ENCODE results near the gene DNAJC21. TPM values are rescaled to one million over a fixed set of nuclear protein-coding genes. Genes with fewer than 3 reads are reported as not detected.

Gene DNAJC21
- total RNA-seq, 2 experiments from 2014 or later = 47.9 to 50.4 TPM

- H3K36me3 ChIP-seq (ENCODE audit: insufficient read depth, low read length) = no peaks in the 10 kb centered on the region
- POLR2A ChIA-PET = interaction anchor here (1.2 kb wide), 1 partner anchor 17 kb away, joined by 3 read pairs; the partner anchor contains the start of genes BRIX1 and RAD1
- H3K27me3 Mint-ChIP-seq = no peaks in the 10 kb centered on the region
- no peaks in the 10 kb centered on the region for H3K4me1 Mint-ChIP-seq (ENCODE audit: low read depth)
- no peaks in the 10 kb centered on the region for H3K4me1 ChIP-seq (ENCODE audit: insufficient read depth, low read length)
- H3K27ac ChIP-seq (ENCODE audit: low read depth in 1 of 2, low read length in 2 of 2) = no peak overlapping the region
- no peaks in the 10 kb centered on the region for H3K9me3 ChIP-seq (ENCODE audit: control insufficient read depth in 1 of 2, insufficient read depth in 1 of 2, low read length in 2 of 2)
- DNase-seq (peak; percentile 38 to 78 (median 53)), ATAC-seq (ENCODE audit: poor library complexity) (peak; percentile 73)
- H3K36me3 Mint-ChIP-seq (ENCODE audit: low read depth) = peaks cover 4% of the 10 kb centered on the region
- TF ChIP-seq, protein P1, sequence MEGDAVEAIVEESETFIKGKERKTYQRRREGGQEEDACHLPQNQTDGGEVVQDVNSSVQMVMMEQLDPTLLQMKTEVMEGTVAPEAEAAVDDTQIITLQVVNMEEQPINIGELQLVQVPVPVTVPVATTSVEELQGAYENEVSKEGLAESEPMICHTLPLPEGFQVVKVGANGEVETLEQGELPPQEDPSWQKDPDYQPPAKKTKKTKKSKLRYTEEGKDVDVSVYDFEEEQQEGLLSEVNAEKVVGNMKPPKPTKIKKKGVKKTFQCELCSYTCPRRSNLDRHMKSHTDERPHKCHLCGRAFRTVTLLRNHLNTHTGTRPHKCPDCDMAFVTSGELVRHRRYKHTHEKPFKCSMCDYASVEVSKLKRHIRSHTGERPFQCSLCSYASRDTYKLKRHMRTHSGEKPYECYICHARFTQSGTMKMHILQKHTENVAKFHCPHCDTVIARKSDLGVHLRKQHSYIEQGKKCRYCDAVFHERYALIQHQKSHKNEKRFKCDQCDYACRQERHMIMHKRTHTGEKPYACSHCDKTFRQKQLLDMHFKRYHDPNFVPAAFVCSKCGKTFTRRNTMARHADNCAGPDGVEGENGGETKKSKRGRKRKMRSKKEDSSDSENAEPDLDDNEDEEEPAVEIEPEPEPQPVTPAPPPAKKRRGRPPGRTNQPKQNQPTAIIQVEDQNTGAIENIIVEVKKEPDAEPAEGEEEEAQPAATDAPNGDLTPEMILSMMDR (IDR thresholded peaks at IDR 0.05) = peak; percentile 84
- H3K27ac Mint-ChIP-seq = no peak overlapping the region
- H3K9me3 Mint-ChIP-seq = no peaks in the 10 kb centered on the region
- CTCF ChIA-PET = interaction anchor here (0.7 to 2.4 kb wide), 9 partner anchors 14 to 412 kb away, joined by 3 to 12 read pairs (median 3); partner anchors contain the start of gene RAD1
- no peak overlapping the region for H3K4me3 ChIP-seq (ENCODE audit: low read length)
- intact Hi-C loops (cut with DNase I, micrococcal nuclease) = loop anchor here (1.0 to 5.0 kb wide), 4 partner anchors 375 to 426 kb away; no protein-coding TSS in a partner anchor
- H3K27me3 ChIP-seq (ENCODE audit: control insufficient read depth in 1 of 2, insufficient read depth in 2 of 2, low read length in 2 of 2) = no peaks in the 10 kb centered on the region
- H3K4me3 Mint-ChIP-seq = no peak overlapping the region
Observed at GRCh38 chr5:34898258-34898895, 31.0 kb upstream of the DNAJC21 start.

DNA sequence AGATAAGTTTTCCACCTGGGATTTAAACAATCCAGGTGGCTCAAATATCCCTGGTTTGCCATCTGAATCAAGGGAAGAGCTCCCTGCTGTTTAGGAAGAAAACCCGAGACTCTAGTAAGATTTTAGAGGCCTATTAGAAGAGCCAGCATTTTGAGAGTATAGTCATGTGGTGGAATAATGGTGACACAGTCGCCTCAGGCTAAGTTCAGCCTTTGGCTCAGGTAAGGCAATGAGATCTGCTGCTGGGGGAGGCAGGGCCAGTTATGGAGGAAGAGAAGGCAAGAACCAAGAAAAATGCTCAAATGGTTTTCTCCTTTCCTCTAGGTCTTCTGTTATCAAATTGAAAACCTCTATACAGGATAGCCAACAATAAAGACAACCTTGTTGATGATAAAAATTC, 30.3 kb upstream of the DNAJC21 start:
- Mint-ChIP-seq H3K4me1 (ENCODE audit: low read depth) (no peaks in the 10 kb centered on the region), H3K4me3 (no peak overlapping the region), H3K27me3 (no peaks in the 10 kb centered on the region), H3K9me3 (no peaks in the 10 kb centered on the region), H3K36me3 (ENCODE audit: low read depth) (peaks cover 7% of the 10 kb centered on the region), H3K27ac (no peak overlapping the region)
- no peak for ATAC-seq (ENCODE audit: poor library complexity)
- H3K36me3 ChIP-seq (ENCODE audit: insufficient read depth, low read length) = no peaks in the 10 kb centered on the region
- H3K27ac ChIP-seq (ENCODE audit: low read depth in 1 of 2, low read length in 2 of 2) = no peak overlapping the region
- ChIA-PET POLR2A (no interaction called here), CTCF (interaction anchor here (0.8 to 2.4 kb wide), 6 partner anchors 13 to 413 kb away, joined by 3 to 12 read pairs (median 4); no protein-coding TSS in a partner anchor)
- TF ChIP-seq, protein P1 (IDR thresholded peaks at IDR 0.05) = no peak
- H3K4me1 ChIP-seq (ENCODE audit: insufficient read depth, low read length) = no peaks in the 10 kb centered on the region
- intact Hi-C loops (cut with DNase I, micrococcal nuclease) = loop anchor here in 1 of 2 experiments (5.0 kb wide), 1 partner anchor 427 kb away; no protein-coding TSS in a partner anchor
- no peak for DNase-seq
- H3K27me3 ChIP-seq (ENCODE audit: control insufficient read depth in 1 of 2, insufficient read depth in 2 of 2, low read length in 2 of 2) = no peaks in the 10 kb centered on the region
- H3K4me3 ChIP-seq (ENCODE audit: low read length) = no peak overlapping the region
- H3K9me3 ChIP-seq (ENCODE audit: control insufficient read depth in 1 of 2, insufficient read depth in 1 of 2, low read length in 2 of 2) = no peaks in the 10 kb centered on the region

GRCh38 chr5:34900652-34901051, 28.7 kb upstream of the DNAJC21 start:
- POLR2A ChIA-PET = no interaction called here
- H3K27ac Mint-ChIP-seq = no peak overlapping the region
- ATAC-seq (ENCODE audit: poor library complexity) = no peak

More at GRCh38 chr5:34900652-34901051, 28.7 kb upstream of the DNAJC21 start:
- CTCF ChIA-PET = interaction anchor here (0.6 kb wide), 1 partner anchor 57 kb away, joined by 3 read pairs; no protein-coding TSS in a partner anchor
- no peak for DNase-seq
- intact Hi-C loops (cut with DNase I, micrococcal nuclease) = no loop called here
- TF ChIP-seq, protein P1 (IDR thresholded peaks at IDR 0.05) = no peak
- Mint-ChIP-seq H3K36me3 (ENCODE audit: low read depth) (peaks cover 11% of the 10 kb centered on the region), H3K4me1 (ENCODE audit: low read depth) (no peaks in the 10 kb centered on the region), H3K4me3 (no peak overlapping the region), H3K9me3 (no peaks in the 10 kb centered on the region), H3K27me3 (no peaks in the 10 kb centered on the region)
- H3K27me3 ChIP-seq (ENCODE audit: control insufficient read depth in 1 of 2, insufficient read depth in 2 of 2, low read length in 2 of 2) = no peaks in the 10 kb centered on the region
- H3K36me3 ChIP-seq (ENCODE audit: insufficient read depth, low read length) = no peaks in the 10 kb centered on the region
- no peak overlapping the region for H3K4me3 ChIP-seq (ENCODE audit: low read length)
- no peak overlapping the region for H3K27ac ChIP-seq (ENCODE audit: low read depth in 1 of 2, low read length in 2 of 2)
- no peaks in the 10 kb centered on the region for H3K9me3 ChIP-seq (ENCODE audit: control insufficient read depth in 1 of 2, insufficient read depth in 1 of 2, low read length in 2 of 2)
- H3K4me1 ChIP-seq (ENCODE audit: insufficient read depth, low read length) = no peaks in the 10 kb centered on the region

Data from CD4-positive, alpha-beta T cell (primary cell).